HG02571 (cell line): ENCODE data around the gene OR7D2.

Source experiments
- ATAC-seq: cut with Tn5 transposase; IDR thresholded peaks from one replicate; pipeline ENCODE4 v1.9.1; 2021; ENCODE audit warnings: mild to moderate bottlenecking, moderate library complexity; ENCODE audit not compliant: unreplicated experiment

OR7D2 gene

DNA sequence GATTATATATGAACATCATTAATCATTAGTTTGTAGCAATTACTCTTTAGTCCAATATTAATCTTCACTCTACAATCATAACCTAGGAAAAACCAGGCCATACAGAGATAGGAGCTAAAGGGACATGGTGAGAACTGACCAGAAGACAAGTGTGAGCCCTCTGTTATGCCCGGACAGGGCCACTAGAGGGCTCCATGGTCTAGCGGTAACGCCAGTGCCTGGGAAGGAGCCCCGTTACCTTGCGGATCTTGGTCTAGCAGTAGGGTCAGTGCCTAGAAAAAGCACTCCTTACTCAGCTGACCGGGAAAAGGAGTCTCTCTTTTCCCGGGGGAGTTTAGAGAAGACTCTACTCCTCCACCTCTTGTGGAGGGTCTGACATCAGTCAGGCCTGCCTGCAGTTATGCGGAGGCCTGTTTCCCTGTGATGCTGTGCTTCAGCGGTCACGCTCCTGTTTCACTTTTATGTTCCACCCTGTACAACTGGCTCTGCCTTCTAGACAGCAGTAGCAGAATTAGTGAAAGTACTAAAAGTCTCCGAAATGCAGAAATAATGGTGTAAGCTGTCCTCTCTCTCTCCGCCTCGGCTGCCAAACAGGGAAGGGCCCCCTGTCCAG, 26.8 kb downstream of the OR7D2 start:
- no peak for ATAC-seq

DNA sequence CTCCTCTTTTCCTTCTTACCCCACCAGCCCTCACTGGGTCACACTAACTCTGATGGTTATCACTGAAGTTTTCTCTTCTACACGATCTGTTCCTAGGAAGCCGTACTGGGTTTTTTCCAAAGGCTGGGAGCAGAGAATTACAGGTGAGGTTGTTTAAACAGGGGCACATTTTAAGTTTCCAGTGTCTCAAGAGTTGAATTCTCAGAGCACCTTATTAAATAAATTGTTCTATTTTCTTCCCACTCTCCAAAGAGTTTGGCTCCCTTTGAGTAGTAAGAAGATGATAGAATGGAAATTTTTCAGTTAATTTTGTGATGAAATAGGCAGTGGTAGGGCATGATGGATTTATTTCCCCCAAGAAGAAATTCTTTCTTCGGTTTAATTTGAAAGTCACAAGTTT, 40.7 kb downstream of the OR7D2 start, which contains the start of gene OR7D4:
Gene OR7D4, minus strand, starts transcription at position 101 of the 400 bp plus-strand sequence. CDS start 4,752 bp downstream, outside the sequence.
- no peak for ATAC-seq
